Astrocyte of the spinal cord (primary cell): Measurements from ENCODE around the gene RBCK1.
A peak's percentile ranks its signal among the peaks of the same experiment; 100 is the strongest.

Experiments used
- DNase-seq: peaks from one replicate; pipeline ENCODE4 v3.0.0; 2011; ENCODE audit warnings: low read depth, low spot score
- H3K4me3 ChIP-seq: 2 replicates; pipeline ENCODE4 v1.5.1; 2011; ENCODE audit warnings: low read depth, mild to moderate bottlenecking, low read length, moderate library complexity
- in situ Hi-C: cut with HindIII; loops from 2 replicates; pipeline ENCODE4 v1.10.0; 2017; ENCODE audit warnings: low sequenced_read_pairs
- TF ChIP-seq, protein P1 (sequence below): IDR thresholded peaks from 2 replicates; pipeline ENCODE4 v1.5.1; 2012; ENCODE audit warnings: low read depth, mild to moderate bottlenecking, low read length, inconsistent platforms

Gene RBCK1

GRCh38 chr20:404088-404487 is 4.0 kb upstream of the RBCK1 start:
- in situ Hi-C loops, result no loop called here
- TF ChIP-seq, protein P1, sequence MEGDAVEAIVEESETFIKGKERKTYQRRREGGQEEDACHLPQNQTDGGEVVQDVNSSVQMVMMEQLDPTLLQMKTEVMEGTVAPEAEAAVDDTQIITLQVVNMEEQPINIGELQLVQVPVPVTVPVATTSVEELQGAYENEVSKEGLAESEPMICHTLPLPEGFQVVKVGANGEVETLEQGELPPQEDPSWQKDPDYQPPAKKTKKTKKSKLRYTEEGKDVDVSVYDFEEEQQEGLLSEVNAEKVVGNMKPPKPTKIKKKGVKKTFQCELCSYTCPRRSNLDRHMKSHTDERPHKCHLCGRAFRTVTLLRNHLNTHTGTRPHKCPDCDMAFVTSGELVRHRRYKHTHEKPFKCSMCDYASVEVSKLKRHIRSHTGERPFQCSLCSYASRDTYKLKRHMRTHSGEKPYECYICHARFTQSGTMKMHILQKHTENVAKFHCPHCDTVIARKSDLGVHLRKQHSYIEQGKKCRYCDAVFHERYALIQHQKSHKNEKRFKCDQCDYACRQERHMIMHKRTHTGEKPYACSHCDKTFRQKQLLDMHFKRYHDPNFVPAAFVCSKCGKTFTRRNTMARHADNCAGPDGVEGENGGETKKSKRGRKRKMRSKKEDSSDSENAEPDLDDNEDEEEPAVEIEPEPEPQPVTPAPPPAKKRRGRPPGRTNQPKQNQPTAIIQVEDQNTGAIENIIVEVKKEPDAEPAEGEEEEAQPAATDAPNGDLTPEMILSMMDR, result no peak
- DNase-seq, result no peak
- no peak overlapping the region for H3K4me3 ChIP-seq

GRCh38 chr20:406200-407132 is 1.6 kb upstream of the RBCK1 start:
- no peak overlapping the region for H3K4me3 ChIP-seq
- in situ Hi-C loops, result no loop called here
- no peak for DNase-seq
- TF ChIP-seq, protein P1, result no peak

GRCh38 chr20:407133-407952 is 756 bp upstream of the RBCK1 start:
- peak; percentile 77 for DNase-seq
- H3K4me3 ChIP-seq, result peak overlapping the region; percentile 97
- in situ Hi-C loops, result no loop called here
- TF ChIP-seq, protein P1, result peak; percentile 32

DNA sequence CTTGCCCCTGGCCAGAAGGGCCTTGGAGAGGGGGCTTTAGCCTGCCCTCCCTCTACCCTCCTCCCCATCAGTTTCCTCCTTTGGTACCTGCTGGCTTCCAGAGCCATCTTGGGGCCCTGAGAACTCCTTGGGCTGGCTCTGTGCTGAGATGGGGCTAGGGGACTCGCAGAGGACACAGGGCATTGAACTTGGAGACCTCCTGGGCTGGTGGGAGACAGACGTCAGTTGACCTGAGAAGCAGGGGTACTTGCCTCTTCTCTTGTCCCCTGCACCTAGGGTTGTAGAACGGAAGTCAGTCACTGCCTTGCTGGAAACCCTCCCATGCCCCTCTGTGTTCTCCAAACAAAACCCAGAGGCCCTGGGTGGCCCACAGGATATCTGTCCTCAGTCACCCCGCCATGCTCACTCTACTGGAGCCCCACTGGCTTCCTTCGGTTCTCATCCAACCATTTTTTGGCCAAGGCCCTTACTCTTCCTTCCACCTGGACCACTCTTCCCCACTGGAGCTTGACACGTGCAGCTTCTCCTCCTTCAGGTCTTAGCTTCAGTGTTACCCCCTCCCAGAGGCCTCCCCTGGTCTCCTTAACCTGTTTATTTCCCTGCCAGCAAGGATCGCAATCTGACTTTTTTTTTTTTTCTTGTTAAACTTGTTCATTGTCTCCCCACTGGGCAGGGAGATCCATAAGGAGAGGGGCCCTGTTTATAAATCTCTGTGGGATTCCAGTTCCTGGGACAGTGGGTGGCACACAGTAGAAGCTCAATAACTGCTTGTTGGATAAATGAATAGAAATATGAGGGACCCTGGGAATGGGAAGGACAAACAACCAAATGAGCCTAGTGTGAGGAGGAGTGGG is 971 bp downstream of the RBCK1 start:
- no peak for DNase-seq
- TF ChIP-seq, protein P1, result no peak
- in situ Hi-C loops, result no loop called here

DNA sequence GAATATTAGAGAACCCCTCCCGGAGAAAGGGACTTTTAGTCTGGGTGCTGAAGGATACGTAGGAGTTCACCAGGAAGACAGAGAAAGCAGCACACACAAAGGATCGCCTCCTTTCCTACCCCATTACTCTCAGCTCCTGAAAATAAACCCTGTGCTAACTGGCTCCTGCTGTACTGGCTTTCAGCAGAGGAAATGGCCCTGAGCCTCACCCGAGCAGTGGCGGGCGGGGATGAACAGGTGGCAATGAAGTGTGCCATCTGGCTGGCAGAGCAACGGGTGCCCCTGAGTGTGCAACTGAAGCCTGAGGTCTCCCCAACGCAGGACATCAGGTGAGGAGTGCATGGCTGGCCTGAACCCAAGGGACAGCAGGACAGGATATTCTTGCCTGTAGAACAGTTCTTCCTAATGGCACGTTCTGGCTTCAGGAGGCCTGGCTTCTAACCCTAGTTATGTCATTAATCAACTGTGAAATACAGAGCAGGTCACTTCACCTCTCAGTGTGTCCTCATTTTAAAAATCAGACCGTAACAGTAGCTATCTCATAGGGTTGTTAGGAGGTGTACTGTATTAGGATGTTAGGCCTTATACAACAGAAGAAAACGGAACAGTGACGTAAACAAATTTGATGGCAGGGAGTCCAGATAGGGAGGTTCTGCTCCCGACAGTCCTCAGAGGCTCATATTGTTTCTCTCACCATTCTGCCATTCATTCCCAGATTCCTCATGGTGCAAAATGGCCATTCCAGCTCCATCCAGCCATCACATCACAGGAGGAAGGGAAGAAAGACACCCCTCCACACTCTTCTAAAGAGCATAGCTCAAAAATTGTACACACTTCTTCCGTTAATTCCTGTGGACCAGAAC is 1.8 kb downstream of the RBCK1 start:
- no peak for DNase-seq
- peak overlapping the region; percentile 97 for H3K4me3 ChIP-seq
- TF ChIP-seq, protein P1, result no peak
- in situ Hi-C loops, result no loop called here

More for the DNA sequence above, 971 bp downstream of the RBCK1 start:
- peak overlapping the region; percentile 97 for H3K4me3 ChIP-seq
